Measurements from ENCODE around the gene PCSK6. TPM values are rescaled to one million over a fixed set of nuclear protein-coding genes. Genes with fewer than 3 reads are reported as not detected.

The PCSK6 gene
- total RNA-seq, 1 donor = 0.72 TPM

- no peaks in the 10 kb centered on the region for H3K9me3 ChIP-seq (ENCODE audit: low read depth, low read length)
- H3K79me2 ChIP-seq (ENCODE audit: insufficient read depth, low read length) = no peaks in the 10 kb centered on the region
- TF ChIP-seq, protein P1, sequence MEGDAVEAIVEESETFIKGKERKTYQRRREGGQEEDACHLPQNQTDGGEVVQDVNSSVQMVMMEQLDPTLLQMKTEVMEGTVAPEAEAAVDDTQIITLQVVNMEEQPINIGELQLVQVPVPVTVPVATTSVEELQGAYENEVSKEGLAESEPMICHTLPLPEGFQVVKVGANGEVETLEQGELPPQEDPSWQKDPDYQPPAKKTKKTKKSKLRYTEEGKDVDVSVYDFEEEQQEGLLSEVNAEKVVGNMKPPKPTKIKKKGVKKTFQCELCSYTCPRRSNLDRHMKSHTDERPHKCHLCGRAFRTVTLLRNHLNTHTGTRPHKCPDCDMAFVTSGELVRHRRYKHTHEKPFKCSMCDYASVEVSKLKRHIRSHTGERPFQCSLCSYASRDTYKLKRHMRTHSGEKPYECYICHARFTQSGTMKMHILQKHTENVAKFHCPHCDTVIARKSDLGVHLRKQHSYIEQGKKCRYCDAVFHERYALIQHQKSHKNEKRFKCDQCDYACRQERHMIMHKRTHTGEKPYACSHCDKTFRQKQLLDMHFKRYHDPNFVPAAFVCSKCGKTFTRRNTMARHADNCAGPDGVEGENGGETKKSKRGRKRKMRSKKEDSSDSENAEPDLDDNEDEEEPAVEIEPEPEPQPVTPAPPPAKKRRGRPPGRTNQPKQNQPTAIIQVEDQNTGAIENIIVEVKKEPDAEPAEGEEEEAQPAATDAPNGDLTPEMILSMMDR (IDR thresholded peaks at IDR 0.05; ENCODE audit: extremely low read depth, low read depth, low read length) = no peak
- no peak for DNase-seq (ENCODE audit: insufficient read length, low spot score, missing footprints)
- no peak overlapping the region for H3K27ac ChIP-seq (ENCODE audit: low read depth, low read length)
- H3K36me3 ChIP-seq (ENCODE audit: insufficient read depth, low read length) = no peaks in the 10 kb centered on the region
- H3K27me3 ChIP-seq (ENCODE audit: insufficient read depth, low read length) = peaks cover 6% of the 10 kb centered on the region
- H4K20me1 ChIP-seq (ENCODE audit: insufficient read depth, low read length) = no peaks in the 10 kb centered on the region
- no peak overlapping the region for H3K4me2 ChIP-seq (ENCODE audit: insufficient read depth, low read length)
- H3K4me3 ChIP-seq (ENCODE audit: insufficient read depth, low read length) = no peak overlapping the region
- H2AFZ ChIP-seq (ENCODE audit: low read length) = no peak overlapping the region
- H3K4me1 ChIP-seq (ENCODE audit: insufficient read depth, low read length) = no peaks in the 10 kb centered on the region
Measured at GRCh38 chr15:101431748-101432147, 57.8 kb downstream of the PCSK6 start.

DNA sequence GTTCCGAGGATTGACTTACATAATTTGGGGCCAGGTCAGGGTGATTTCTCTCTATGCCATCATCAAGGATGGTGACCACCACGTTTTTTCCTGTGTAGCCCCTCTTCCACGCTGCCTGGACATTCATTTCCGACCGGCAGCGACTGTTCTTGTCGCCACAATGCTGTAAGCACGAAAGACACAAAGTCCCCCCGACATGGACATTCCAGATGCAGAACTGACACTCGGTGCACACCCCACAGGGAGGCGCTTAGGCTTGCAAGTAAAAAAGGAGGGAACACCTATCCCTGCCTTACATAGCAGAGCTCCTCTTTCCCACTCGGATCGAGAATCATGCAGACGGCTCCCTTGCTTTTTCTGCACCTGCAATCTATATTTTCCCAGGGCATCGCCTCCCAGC, 58.2 kb downstream of the PCSK6 start:
- Histone ChIP-seq H3K79me2 (ENCODE audit: insufficient read depth, low read length) (no peaks in the 10 kb centered on the region), H3K27ac (ENCODE audit: low read depth, low read length) (no peak overlapping the region), H3K36me3 (ENCODE audit: insufficient read depth, low read length) (no peaks in the 10 kb centered on the region), H2AFZ (ENCODE audit: low read length) (no peak overlapping the region), H4K20me1 (ENCODE audit: insufficient read depth, low read length) (no peaks in the 10 kb centered on the region), H3K4me1 (ENCODE audit: insufficient read depth, low read length) (no peaks in the 10 kb centered on the region), H3K4me2 (ENCODE audit: insufficient read depth, low read length) (no peak overlapping the region), H3K9me3 (ENCODE audit: low read depth, low read length) (no peaks in the 10 kb centered on the region), H3K4me3 (ENCODE audit: insufficient read depth, low read length) (no peak overlapping the region), H3K27me3 (ENCODE audit: insufficient read depth, low read length) (peaks cover 6% of the 10 kb centered on the region)
- peak; percentile 66 for DNase-seq (ENCODE audit: insufficient read length, low spot score, missing footprints)
- TF ChIP-seq, protein P1 (IDR thresholded peaks at IDR 0.05; ENCODE audit: extremely low read depth, low read depth, low read length) = no peak

DNA sequence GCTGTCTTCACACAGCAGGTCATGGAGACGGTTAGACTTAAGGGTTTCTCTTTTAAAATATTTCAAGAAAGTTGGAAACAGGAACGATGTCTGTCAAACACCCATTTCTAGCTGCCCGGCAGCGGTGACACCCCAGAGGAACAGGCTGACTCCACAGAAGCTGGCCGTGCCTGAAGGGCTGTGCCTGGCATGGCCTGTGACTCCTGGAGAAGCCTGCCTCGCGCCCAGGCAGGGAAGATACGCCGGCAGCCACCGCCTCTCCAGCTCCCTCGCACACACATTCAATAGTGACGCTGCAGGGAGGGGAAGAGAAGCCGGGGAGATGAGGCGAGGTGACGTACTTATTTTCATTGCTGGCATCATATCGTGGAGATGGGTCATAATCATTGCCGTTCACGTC, 59.9 kb downstream of the PCSK6 start:
- no peak overlapping the region for H3K4me3 ChIP-seq (ENCODE audit: insufficient read depth, low read length)
- H3K79me2 ChIP-seq (ENCODE audit: insufficient read depth, low read length) = no peaks in the 10 kb centered on the region
- H3K4me1 ChIP-seq (ENCODE audit: insufficient read depth, low read length) = no peaks in the 10 kb centered on the region
- H3K36me3 ChIP-seq (ENCODE audit: insufficient read depth, low read length) = no peaks in the 10 kb centered on the region
- peaks cover 8% of the 10 kb centered on the region for H3K27me3 ChIP-seq (ENCODE audit: insufficient read depth, low read length)
- TF ChIP-seq, protein P1 (IDR thresholded peaks at IDR 0.05; ENCODE audit: extremely low read depth, low read depth, low read length) = no peak
- H4K20me1 ChIP-seq (ENCODE audit: insufficient read depth, low read length) = no peaks in the 10 kb centered on the region
- H3K9me3 ChIP-seq (ENCODE audit: low read depth, low read length) = no peaks in the 10 kb centered on the region
- no peak overlapping the region for H2AFZ ChIP-seq (ENCODE audit: low read length)
- no peak overlapping the region for H3K4me2 ChIP-seq (ENCODE audit: insufficient read depth, low read length)
- DNase-seq (ENCODE audit: insufficient read length, low spot score, missing footprints) = no peak
- H3K27ac ChIP-seq (ENCODE audit: low read depth, low read length) = no peak overlapping the region

GRCh38 chr15:101429191-101429590, 60.3 kb downstream of the PCSK6 start:
- no peak overlapping the region for H3K27ac ChIP-seq (ENCODE audit: low read depth, low read length)
- no peak overlapping the region for H3K4me3 ChIP-seq (ENCODE audit: insufficient read depth, low read length)
- no peak for DNase-seq (ENCODE audit: insufficient read length, low spot score, missing footprints)
- H2AFZ ChIP-seq (ENCODE audit: low read length) = no peak overlapping the region
- no peaks in the 10 kb centered on the region for H4K20me1 ChIP-seq (ENCODE audit: insufficient read depth, low read length)
- H3K27me3 ChIP-seq (ENCODE audit: insufficient read depth, low read length) = peaks cover 10% of the 10 kb centered on the region
- no peaks in the 10 kb centered on the region for H3K4me1 ChIP-seq (ENCODE audit: insufficient read depth, low read length)
- H3K4me2 ChIP-seq (ENCODE audit: insufficient read depth, low read length) = no peak overlapping the region
- no peaks in the 10 kb centered on the region for H3K36me3 ChIP-seq (ENCODE audit: insufficient read depth, low read length)
- no peaks in the 10 kb centered on the region for H3K9me3 ChIP-seq (ENCODE audit: low read depth, low read length)
- TF ChIP-seq, protein P1 (IDR thresholded peaks at IDR 0.05; ENCODE audit: extremely low read depth, low read depth, low read length) = no peak
- H3K79me2 ChIP-seq (ENCODE audit: insufficient read depth, low read length) = no peaks in the 10 kb centered on the region

All from osteoblast (primary cell).